Right lobe of liver (tissue), 4 donors: ENCODE data around the gene IQSEC3.

Experiments
- CTCF ChIP-seq, 4 donors: fragments of 200-600 bp in 3 of 4; fragments of 450-650 bp in 1 of 4; IDR thresholded peaks; one replicate each; pipeline versions ENCODE4 v1.5.1 to v1.8.0; 2016 to 2022; ENCODE audit warnings: antibody characterized with exemption in 4 of 4, mild to moderate bottlenecking in 2 of 4
- POLR2A ChIP-seq: fragments of 450-650 bp; IDR thresholded peaks from one replicate; pipeline ENCODE4 v1.6.1; 2017; ENCODE audit warnings: antibody characterized with exemption, mild to moderate bottlenecking
- donor health status: DM: no; HTN: no; CAD: no.
- donor health status: DM: no; HTN: no; CAD: no.
- donor health status: DM: no; HTN: yes; CAD: no.

DNA sequence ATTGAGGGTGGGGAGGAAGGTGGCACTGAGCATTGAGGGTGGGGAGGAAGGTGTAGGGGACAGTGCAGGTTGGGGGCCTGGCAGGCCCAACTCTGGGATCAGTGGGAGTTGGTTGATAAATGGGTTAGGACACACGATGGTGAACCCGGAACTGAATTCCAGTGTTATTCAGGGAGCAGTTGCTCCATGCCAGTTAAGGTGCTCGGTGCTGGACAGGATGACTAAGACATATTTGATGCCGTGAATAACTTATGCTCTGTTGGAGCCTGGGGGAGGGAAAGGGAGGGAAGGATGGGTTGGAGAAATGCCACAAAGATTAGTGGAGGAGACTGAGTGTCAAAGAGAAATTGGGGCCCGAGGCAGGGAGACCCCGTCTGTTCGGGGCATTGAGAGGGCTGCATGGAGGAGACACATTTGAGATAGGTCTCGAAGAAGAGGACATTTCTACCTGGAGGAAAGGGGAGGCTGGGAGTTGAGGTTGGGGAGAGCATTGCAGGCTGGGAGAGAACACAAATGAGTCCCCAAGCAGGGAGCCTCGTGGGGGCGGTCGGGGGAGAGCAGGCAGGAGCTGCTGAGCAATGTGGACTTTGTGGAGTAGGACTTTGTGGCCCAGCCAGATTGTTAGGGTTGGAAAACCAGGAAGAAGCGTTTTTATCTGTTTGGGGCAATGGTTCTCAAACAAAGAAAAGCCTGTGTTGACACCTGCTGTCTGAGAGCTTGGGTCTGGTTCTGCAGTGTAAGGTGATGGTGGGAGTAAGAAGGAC, 65.3 kb downstream of the IQSEC3 start:
- no peak for TF ChIP-seq CTCF (IDR thresholded peaks at IDR 0.05)
- TF ChIP-seq POLR2A: no peak
